HG03095 (cell line): Measurements from ENCODE around the gene TRAPPC2.
"Not testable (repeated sequence)": the region's sequence is repeated elsewhere in the genome, so short reads cannot be mapped to it uniquely, and the experiment has no call there.

Source experiments
- ATAC-seq: cut with Tn5 transposase; IDR thresholded peaks from one replicate; pipeline ENCODE4 v1.9.1; 2021; ENCODE audit warnings: moderate library complexity; ENCODE audit not compliant: unreplicated experiment

The TRAPPC2 gene

DNA sequence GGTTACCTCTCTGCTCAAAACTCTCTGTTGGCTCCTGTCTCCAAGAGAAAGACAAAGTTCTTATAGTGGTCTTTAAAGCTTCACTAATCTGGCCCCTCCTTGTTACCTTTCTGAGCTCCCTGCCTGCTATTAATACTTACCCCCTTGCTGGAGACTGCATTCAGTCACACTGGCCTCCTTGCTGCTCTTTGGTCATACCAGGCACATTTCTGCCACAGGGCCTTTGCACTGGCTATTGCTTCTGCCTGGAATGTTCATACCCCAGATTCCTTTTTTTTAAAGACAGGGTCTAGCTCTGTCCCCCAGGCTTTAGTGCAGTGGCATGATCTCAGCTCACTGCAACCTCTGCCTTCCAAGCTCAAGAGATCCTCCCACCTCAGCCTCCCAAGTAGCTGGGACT, 61.4 kb downstream of the TRAPPC2 start:
- no peak for ATAC-seq

GRCh38 chrX:13670197-13670596, 64.2 kb downstream of the TRAPPC2 start:
- ATAC-seq, result no peak

DNA sequence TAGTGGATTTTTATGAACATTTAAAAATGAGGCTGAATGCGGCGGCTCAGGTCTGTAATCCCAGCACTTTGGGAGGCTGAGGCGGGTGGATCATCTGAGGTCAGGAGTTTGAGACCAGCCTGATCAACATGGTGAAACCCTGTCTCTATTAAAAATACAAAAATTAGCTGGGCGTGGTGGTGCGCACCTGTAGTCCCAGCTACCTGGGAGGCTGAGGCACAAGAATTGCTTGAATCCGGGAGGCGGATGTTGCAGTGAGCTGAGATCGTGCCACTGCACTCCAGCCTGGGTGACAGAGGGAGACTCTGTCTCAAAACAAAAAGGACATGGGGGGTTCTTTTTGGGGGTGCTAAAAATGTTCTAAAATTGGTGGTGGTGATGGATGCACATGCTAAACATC, 64.7 kb downstream of the TRAPPC2 start:
- not testable (repeated sequence) for ATAC-seq

DNA sequence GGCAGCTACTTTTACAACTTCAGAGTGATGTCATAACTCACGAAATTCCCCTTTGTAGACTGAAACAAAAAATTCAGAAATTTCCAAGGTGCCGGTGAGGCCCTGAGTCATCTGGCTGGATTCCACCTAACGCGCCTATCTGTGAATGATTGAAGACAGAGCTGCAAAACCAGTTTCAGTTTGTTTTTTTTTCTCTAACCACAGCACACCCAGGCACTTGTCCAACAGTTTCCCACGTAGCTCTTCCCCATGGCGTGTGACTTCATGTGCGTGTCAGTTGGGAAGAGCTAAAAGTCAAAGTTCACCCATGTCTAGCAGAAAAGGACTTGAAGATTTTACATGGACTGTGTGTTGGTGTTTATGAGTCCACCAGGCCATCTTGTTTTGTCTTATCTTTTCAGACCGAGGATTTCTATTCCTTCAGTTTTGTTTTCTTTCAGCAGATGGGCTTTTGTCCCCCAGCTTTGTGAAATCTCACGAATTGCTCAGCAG, 65.1 kb downstream of the TRAPPC2 start:
- ATAC-seq, result peak; percentile 74

DNA sequence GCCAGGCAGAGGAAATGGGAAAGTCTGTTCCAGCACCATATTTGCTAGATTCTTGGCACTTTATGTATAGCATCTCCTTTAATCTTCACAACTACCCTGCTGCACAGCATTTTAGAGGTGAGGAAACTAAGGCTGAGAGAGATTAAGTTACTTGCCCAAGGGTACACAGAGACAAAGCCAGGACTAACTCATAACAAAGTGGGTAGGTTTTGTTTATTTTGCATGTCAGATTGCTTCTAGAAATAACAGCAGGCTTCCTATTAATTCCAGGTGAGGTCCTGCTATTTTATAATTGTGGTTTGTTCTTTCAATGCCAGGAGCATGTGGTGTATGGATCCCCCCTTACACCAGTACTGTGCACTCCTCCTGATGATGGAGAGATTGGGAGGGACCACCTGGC, 66.5 kb downstream of the TRAPPC2 start:
- ATAC-seq, result no peak

DNA sequence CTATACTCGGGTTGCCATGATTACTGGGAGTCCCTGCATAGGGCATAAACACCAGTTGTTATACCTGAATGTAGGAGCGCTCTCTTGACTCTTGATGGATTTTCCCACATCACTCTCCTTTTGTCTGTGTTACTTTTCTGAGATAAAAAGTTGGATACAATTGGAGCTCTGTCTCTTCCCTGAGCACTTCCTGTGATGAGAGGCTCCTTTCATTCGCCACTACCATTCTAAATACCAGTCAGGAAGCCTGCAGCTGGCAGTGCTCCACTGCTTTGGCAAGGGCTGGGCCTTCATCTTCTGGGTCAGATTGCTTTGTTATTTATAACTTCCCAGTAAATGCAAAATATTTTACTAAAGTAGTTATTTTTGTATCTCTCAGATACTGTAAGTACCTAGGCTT, 67.6 kb downstream of the TRAPPC2 start:
- no peak for ATAC-seq

- no peak for ATAC-seq
Observed at GRCh38 chrX:13664020-13664419, 70.4 kb downstream of the TRAPPC2 start.

GRCh38 chrX:13662355-13662791, 72.0 kb downstream of the TRAPPC2 start:
- peak; percentile 58 for ATAC-seq
